RPMI8226 (cell line): ENCODE data around the gene DROSHA.

ENCODE experiments used
- DNase-seq: peaks from one replicate; pipeline ENCODE4 v3.0.0-alpha.2; 2015

DROSHA gene

GRCh38 chr5:31469466-31469865 lies 62.4 kb downstream of the DROSHA start:
- DNase-seq = no peak

GRCh38 chr5:31465291-31465690 lies 66.6 kb downstream of the DROSHA start:
- DNase-seq = no peak

DNA sequence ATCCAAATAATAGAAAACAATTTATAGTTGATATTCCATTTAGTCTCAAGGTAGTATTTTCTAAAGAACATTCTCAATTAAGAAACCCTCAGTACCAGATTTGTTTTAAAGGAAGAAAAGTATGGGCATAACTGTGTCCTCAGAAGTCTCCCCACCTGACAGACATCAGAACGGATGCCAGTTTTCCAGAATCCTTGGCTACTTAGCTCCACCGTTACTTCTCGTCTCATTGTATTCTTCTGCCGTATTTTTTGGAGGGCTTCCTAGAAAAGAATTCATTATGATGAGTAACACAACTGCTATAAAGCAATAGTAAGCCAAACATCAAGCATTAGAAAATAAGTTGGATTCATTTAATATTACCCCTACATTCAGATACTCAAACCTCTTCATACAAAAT lies 67.8 kb downstream of the DROSHA start:
- no peak for DNase-seq

GRCh38 chr5:31463351-31463750 lies 68.5 kb downstream of the DROSHA start:
- DNase-seq = no peak

DNA sequence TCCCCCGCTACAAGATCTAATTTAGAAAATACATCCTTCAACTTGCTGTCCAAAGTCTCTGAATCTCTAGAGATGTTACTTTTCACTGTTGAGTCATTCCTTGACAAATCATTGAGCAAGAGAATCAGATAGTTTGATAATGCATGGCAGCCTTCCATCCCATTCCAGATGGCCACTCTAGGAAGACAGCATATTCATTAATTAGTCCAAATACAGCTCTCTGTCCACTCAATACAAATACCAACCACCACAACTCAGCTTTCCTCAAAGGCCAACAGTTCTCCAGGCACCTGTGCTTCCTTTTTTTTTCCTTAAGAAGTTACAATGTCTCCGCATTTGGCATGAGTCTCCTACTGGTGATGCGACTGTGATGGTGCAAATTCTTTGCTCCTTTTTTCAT lies 72.3 kb downstream of the DROSHA start:
- DNase-seq = no peak

- DNase-seq = no peak
Observed at GRCh38 chr5:31455172-31455571, 76.7 kb downstream of the DROSHA start.

DNA sequence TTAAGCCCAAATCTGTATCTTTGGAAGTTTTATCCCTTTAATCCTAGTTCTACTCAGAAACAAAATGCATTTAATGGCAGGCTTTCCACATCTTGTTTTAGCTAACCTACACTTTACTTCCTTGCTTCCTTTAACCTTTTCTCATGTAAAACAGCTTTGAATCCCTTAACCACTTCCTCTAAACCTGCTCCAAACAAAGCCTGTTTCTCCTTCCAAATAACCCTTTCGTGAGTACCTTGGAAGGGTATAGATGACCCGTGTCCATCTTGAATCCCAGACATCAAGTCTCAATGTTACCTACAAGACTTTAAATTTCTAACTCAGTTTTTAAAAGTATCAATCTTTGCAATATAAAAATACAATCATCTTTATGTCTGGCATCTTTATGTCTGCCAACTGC lies 78.4 kb downstream of the DROSHA start:
- no peak for DNase-seq

GRCh38 chr5:31452314-31452713 lies 79.6 kb downstream of the DROSHA start:
- no peak for DNase-seq

GRCh38 chr5:31449962-31450361 lies 81.9 kb downstream of the DROSHA start:
- no peak for DNase-seq

DNA sequence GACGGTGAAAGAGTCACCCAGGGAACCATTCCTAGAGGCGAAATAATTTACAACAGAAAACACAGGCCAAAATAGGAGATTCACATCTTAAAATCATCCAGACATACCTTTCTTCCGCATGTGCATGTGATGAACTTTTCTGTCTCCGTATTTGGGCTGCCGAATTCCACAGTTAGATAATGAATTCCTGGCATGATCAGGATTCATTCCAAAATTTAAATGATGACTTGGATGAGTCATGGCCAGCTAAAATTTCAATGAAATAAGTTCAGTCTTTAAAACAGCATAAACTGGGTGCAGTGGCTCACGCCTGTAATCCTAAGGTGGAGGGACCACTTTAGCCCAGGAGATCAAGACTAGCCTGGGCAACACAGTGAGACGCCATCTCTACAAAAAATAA lies 82.7 kb downstream of the DROSHA start:
- no peak for DNase-seq

DNA sequence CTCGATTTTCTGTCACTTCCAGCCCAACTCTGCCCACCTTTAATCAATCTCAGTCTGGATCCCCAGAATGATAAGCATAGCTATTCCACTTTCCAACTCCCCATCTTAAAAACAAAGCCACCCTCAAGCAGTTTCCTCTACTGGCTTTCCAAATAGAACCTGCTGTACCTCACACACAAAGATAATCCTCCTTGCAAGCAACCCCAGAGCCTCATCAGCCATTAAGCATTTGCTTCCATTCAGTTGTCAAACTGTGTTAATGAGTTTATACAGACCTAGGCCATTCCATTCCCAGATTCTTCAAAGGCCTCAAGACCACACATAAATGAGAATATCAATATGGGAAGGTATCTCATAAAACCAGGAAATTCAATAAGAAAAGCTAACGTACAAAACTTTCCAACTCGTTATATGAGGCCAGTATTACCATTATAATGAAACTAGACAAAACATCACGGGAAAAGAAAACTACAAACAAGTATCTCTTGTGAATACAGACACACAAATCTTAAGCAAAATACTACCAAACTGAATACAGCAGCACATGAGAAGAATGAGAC lies 86.8 kb downstream of the DROSHA start:
- DNase-seq = no peak

DNA sequence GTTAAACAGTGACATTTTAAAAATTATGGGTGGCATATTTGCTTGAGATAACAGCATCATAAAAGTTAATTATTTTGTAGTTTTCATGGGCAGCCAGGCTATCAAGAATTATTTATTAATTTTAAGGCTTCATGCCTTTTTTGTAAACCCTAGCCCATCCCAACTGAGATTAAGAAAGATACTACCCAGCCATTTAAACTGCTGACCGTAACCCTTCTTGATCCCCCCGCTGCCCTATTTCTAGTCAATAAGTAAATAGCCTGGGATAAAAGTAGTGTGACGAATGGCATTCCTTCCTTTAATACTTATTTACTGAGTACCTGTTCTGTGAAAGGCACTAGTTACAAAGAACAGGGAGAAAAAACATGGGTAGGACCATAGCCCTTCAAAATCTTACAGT lies 88.3 kb downstream of the DROSHA start:
- DNase-seq = no peak

- DNase-seq = no peak
Observed at GRCh38 chr5:31442058-31442745, 89.7 kb downstream of the DROSHA start.

- DNase-seq = no peak
Observed at GRCh38 chr5:31436851-31437250, 95.0 kb downstream of the DROSHA start.

DNA sequence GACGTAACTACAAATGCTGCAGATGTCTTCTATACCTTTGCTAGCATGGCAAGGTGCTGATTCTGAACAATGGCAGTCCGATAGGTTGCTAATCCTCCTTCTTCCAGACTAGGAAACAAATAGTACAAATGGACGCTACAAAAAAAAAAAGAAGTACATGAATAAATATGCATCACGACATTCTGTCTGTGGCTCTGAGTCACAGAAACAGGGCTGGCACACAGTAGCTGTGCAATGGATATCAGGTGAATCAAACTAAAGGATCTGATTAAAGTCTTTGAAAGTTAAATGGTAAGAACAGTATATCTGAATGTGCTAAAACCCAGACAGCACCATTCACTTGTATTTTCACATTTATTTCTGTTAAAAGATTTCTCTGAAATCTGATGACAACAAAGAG lies 96.2 kb downstream of the DROSHA start:
- no peak for DNase-seq

GRCh38 chr5:31434898-31435297 lies 97.0 kb downstream of the DROSHA start:
- DNase-seq = no peak

DNA sequence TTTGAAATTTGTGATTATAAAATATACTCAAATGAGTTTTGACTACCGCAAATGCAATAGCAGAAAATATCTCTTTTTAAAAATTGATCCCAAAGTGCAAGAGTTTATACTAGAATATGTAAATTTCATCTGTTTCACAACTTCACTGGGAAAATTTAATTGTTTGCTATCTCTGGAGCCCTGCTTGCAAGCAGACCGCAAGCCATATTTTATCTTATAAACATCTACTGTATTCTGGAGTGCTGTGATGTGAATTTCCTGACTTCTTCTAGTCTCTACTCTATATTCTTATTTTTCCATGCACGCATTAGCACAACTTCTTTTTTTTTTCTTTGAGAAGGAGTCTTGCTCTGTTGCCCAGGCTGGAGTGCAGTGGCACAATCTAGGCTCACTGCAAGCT lies 98.7 kb downstream of the DROSHA start:
- DNase-seq = no peak

DNA sequence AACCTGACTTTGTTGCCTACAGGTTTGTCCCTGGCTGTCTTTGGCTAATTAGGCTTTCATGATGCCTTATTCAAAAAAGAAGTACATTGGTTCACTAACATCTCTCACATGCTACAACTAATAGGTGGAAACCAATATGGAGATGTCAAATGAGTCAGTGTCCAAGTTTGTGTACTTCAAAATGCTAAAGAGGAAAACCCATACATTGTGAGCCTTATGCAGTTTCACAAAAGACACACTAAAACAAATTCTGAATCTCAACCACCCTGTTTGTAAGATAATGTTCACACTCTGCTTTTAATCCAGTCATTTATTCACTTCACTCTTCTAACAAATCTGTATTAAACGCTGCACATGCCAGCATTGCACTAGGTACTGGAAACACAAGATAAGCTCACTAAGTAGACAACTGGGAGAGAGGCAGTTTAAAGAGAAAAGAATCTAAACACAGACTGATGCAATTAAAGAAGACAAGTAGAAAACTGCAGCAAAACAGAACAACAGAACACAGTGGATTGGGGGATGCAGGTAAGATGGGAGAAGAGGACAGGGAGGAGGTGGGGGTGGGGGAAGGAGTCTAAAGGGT lies 104.1 kb downstream of the DROSHA start:
- no peak for DNase-seq

DNA sequence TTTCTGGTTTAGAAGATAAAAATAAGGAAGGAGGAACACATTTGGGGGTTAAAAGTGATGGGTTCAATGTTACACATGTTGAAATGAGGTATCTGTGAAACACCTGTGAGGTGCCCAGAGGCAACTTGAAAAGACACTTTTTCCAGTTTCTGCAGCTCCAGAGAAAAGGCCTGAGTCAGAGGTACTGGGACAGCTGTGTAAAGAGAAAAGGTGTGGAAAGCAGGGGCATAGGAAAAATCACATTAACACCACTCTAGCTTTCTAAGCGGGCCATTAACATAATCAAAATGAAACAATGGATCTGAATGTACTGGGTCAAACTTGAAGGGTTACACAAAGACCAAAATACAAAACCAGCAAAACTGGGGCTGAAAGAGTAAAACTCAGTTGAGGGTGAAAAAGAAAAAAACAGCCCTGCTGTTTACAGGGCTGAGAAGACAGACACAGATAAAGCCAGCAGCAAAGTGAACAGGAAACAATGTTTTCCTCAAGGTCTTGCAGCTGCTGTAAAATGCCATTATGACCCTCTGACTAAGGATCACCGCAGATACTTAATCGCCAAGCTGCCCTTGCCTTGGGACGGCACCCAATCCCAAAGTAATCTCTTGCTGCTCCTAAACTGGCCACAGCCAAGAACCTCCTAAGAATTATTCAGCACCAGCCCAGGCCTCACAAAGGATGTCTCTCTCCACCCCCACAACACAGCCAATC lies 104.7 kb downstream of the DROSHA start:
- no peak for DNase-seq

DNA sequence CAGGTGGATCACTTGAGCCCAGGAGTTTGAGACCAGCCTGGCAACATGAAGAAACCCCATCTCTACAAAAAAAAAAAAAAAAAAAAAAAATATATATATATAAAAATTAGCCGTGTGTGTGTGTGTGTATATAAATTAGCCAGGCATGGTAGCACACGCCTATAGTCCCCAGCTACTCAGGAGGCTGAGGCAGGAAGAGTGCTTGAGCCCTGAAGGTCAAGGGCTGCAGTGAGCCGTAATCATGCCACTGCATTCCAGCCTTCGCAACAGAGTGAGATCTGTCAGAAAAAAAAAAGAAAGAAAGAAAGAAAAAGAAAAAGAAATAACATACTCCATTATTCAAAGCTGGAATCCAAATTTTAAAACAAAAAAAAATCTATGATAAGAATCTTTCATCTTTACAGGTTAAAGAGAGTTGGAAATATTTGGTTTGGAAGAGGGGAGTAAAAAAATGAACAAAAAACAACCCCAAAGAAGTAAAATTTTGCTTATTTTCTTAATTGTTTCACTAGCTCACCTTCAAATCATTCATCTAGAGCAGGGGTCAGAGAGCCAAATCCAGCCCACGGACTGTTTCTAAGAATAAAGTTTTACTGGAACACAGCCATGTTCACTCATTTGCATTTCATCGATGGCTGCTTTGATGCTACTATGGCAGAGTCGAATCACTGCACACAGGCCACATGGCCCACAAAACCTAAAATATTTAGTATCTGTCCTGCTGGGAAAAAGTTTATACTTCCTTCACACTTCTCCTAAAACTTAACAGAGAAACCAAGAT lies 109.9 kb downstream of the DROSHA start:
- no peak for DNase-seq

DNA sequence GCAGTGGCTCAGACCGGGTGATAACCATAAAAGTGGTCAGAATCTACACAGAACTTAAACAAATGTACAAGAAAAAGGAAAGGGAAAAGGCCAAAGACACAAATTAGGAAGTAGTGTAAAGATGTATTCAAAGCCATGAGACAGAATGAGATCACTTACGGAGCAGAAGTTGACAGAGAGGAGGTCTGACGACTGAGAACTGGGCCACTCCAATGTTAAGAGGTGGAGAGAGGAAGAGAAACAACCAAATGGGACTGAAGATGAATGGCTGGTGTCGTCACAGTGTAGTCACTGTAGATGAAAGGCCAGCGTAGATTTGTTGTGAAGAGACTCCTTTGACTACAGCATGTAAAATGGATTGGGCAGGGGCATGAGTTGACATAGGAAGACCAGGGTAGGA lies 114.4 kb downstream of the DROSHA start:
- no peak for DNase-seq

- DNase-seq = no peak
Observed at GRCh38 chr5:31416547-31416946, 115.3 kb downstream of the DROSHA start.

DNA sequence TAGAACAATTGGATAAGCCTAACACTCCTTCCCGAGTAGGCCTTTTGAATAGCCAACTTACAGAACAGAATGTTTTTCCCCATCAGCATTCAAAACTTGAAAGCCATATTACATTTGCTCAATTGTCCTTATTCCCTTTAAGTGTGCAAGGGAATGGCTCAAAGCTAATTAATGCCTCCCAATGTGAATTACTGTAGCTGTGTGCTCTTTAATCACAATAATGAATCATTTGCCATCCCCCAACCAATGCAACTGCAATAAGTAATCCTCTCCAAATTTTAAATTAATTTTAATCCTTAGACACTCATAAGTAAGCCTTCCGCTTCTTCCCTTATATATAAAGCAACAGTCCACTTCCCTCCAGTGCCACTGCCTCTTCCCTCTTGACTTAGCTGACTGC lies 115.9 kb downstream of the DROSHA start:
- no peak for DNase-seq
